HG02840 (cell line): Measurements from ENCODE around the gene ACVR1B.

Source experiments
- ATAC-seq: cut with Tn5 transposase; IDR thresholded peaks from one replicate; pipeline ENCODE4 v1.9.1; 2021; ENCODE audit warnings: mild to moderate bottlenecking, moderate library complexity, moderate number of reproducible peaks; ENCODE audit not compliant: unreplicated experiment, low FRiP score

The ACVR1B gene

GRCh38 chr12:51994959-51995358 lies 43.5 kb downstream of the ACVR1B start:
- ATAC-seq, result no peak

DNA sequence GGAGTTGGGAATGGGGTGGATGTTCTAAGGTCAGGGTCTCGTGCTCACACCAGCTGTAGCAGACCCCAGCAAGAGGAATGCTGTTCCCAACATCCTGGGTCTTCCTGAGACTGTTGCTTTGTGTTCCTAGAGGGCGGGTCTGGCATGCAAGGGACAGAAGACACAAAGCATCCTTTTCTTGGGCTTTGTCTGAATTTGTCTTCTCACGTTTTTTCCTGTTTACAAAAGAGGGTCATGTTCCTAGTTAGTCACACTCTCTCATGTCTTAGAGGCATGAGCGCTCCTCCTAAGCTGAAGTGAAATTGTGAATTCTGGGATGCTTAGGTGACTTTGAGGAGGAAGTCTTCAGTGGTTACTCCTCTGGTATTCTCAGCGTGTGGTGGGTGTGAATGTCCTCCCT lies 45.6 kb downstream of the ACVR1B start:
- no peak for ATAC-seq

DNA sequence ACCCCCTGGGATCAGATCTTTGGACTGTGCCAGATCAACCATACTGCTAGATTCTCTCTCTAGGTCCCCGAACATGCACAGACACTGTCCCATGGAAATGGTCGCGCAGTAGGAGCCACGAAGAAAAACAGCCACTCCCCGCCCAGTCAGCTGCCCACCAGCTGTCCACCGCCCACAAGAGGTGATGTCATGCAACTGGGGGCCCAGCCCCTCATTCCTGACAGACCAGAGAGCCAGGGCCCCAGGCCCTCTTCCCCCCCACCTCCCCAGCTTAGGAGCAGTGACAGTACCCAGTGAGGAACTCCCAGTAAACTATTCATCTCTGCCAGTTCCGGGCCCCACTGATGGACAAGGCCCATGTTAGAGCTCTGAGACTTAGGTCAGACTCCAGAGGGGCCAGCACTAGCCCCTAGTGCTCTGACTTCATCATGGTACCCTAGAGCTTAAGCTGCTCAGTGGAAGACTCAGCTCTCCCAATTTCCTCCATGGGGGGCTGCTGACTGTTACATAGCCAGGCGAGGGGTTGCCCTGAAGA lies 51.6 kb downstream of the ACVR1B start:
- no peak for ATAC-seq

DNA sequence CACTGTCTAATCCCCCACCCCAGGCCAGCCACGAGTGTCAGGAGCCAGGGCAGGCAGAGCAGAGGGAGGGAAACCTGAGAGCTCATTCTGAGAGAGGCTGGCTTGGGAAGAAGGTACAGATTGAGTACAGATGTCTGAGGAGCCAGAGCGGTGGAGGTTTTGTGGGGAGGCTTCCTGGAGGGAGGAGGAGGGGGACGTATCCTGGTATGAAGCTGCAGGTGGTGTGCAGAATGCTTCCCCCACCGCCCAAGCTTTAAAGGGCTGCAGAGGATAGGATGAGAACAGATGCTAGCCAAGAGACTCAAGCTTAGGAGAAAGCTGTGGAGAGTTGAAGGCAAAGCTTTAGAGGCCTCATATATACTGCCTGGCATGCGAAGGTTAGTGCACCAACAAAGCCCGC lies 52.1 kb downstream of the ACVR1B start:
- no peak for ATAC-seq

DNA sequence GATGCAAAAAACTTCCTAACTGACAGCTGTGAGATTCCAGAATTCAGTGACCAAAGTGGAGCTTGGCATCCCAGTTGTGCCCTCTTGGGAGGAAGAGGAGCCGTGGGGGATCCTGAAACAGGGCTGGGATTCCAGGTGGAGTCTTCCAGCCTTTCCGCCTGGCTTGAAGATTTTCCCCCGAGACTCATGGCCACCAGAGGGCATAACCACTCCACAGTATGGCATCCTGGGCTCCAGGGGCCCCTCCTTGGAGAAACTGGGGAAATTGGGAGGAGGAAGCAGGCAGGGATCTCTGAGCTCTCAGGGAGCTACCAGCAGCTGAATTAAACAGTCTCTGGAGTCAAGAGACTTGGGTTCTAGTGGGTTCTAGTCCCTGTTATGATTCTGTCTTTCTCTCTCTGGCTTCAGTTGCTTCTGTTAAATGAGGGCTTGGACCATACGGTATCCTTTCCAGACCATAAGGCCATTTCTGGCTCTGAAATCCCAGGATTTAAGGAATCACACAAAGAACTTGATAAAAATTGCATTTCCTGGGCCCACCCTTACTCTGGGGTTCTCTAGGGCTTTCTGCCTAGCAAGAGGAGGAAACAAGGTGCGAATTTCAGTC lies 52.6 kb downstream of the ACVR1B start:
- no peak for ATAC-seq

DNA sequence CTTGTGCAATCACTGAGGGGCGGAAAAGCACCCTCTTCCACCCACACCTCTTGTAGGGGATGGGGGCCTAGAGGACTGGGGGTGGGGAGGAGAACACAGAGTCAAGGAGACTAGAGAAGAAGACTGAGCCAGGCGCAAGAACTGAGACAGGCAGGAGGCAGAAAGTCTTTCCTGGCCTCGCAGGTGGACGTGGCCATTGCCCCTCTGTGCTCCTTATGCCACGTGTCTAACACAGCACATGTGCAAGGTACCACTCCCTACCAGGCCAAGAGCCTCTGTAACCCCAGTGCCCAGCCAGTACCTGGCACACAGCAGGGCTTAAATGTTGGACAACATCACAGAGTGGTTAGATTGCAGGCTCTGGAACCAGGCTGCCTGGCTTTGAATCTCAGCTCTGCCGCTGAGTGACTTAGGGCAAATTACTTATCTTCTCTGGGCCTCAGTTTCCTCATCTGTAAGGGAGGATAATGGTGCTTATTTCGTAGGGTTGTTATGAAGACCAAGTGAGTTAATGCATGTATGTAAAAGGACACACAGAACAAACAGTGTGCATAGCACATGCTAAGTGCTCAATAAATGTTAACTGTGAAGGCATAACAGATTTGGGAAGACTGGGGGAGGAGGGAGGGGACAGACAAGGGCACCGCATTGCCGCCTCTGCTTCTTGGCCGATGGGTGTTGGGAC lies 53.9 kb downstream of the ACVR1B start:
- no peak for ATAC-seq

DNA sequence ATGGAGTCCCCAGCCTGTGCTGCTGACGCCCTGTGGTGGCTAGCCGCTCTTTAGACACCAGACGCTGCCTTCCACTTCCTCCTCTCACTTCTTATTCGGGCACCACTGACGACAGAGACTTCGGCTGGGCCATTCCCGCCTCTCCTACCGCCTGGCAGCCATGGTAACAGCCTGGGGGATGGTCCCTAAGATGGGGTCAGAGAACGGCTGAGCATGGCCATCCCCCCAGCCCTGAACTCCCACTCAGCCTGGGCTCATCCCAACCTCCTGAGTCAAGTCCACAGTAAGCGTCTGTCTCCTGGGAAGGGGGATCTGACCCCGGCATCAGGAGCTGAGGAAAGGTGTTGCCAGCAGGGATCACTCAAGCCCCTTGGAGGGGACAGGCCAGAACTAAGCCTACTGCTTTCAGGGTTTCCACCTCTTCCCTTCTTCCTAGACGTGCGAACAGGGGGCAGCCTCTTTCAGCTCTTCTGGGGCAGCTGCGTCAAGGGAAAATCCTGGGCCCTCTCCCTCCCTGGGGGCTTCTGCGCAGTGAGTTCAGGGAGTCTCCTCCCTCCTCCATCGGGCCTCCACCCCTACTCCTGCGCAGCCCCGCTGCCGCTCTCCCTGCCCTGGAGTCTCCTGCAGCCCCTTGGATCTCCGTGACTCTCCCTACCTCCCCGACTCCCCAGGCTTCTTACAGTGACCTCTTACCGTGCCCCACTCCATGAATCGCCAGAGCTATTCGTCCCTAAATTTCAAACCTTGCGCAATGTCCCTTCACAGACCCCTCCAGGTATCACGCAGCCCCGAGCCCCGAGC lies 54.6 kb downstream of the ACVR1B start:
- no peak for ATAC-seq

GRCh38 chr12:52006726-52007157 lies 55.2 kb downstream of the ACVR1B start, which contains the start of gene TAMALIN:
TSS of gene TAMALIN (plus strand) at chr12:52006946. CDS start at chr12:52007020, 74 bp downstream.
- no peak for ATAC-seq

GRCh38 chr12:52007158-52007921 lies 55.8 kb downstream of the ACVR1B start:
- no peak for ATAC-seq

GRCh38 chr12:52007982-52008510 lies 56.5 kb downstream of the ACVR1B start:
- no peak for ATAC-seq

- ATAC-seq, result no peak
Measured at GRCh38 chr12:52009081-52009751, 57.7 kb downstream of the ACVR1B start.

GRCh38 chr12:52010152-52010622 lies 58.7 kb downstream of the ACVR1B start:
- ATAC-seq, result no peak

GRCh38 chr12:52010692-52011601 lies 59.4 kb downstream of the ACVR1B start:
- ATAC-seq, result no peak

- no peak for ATAC-seq
Measured at GRCh38 chr12:52011602-52012214, 60.2 kb downstream of the ACVR1B start.

DNA sequence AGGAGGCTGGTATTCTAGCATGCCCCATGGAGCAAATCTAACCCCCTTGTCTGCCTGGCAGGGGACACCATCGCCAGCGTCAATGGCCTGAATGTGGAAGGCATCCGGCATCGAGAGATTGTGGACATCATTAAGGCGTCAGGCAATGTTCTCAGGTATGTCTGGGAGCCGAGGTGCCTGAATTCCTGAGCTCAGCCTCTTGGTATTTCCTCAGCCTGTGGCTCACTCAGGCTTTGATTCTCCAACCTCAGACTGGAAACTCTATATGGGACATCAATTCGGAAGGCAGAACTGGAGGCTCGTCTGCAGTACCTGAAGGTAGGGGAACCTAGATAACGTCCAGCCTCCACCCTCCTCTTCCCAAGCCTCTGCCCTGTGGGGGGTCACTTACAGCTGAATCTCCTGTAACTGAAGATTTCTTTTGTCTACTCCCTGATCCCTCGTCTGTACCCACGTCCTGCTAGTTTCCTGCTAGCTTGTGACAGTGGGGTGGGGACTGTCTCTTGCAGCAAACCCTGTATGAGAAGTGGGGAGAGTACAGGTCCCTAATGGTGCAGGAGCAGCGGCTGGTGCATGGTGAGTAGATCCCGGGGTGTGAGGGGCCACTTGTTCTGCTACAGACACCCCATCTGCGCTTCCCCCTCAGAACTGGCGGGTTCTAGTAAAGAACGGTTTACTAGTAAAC lies 62.3 kb downstream of the ACVR1B start:
- ATAC-seq, result no peak

DNA sequence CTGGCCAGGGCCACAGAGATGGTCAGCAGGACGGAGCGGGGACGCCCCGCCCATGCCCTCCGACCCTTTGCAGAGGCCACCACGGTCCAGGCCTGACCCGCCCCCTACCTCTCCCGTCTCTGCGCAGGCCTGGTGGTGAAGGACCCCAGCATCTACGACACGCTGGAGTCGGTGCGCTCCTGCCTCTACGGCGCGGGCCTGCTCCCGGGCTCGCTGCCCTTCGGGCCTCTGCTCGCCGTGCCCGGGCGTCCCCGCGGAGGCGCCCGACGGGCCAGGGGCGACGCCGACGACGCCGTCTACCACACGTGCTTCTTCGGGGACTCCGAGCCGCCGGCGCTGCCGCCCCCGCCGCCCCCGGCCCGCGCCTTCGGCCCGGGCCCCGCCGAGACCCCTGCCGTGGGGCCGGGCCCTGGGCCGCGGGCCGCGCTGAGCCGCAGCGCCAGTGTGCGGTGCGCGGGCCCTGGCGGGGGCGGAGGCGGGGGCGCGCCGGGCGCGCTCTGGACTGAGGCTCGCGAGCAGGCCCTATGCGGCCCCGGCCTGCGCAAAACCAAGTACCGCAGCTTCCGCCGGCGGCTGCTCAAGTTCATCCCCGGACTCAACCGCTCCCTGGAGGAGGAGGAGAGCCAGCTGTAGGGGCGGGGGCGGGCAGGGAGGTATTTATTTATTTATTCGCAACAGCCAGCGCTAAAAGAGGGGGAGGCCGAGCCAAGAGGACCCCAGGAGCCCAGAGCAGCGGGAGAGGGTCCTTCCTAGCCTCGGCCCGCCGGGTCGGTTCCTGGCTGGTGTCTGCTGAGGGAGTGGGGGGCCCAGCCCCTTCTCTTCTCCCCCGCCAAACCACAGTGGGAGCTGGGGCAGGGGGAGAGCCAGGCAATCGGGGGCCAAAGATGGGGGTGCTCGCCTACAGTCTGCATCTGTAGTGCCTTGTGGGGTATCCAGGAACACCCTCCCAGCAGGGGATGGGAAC lies 63.4 kb downstream of the ACVR1B start:
- ATAC-seq, result no peak
